Measurements from ENCODE around the gene SAP130.

DNA sequence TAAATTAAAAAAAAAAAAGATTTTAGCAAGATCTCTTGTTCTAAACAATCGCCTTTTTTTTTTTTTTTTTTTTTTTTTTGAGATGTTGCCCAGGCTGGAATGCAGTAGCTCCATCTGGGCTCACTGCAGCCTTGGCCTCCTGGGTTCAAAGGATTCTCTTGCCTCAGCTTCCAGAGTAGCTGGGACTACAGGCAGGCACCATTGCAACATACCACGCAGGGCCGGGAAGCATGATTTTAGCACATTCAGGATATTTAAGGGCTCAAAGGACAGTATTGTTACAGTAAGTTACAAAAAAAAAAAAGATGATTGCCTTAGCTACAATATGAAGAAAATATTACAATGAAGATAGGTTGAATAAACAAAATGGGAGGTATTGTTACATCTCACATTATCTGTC lies 29.5 kb upstream of the SAP130 start:
- TF ChIP-seq, protein P1, sequence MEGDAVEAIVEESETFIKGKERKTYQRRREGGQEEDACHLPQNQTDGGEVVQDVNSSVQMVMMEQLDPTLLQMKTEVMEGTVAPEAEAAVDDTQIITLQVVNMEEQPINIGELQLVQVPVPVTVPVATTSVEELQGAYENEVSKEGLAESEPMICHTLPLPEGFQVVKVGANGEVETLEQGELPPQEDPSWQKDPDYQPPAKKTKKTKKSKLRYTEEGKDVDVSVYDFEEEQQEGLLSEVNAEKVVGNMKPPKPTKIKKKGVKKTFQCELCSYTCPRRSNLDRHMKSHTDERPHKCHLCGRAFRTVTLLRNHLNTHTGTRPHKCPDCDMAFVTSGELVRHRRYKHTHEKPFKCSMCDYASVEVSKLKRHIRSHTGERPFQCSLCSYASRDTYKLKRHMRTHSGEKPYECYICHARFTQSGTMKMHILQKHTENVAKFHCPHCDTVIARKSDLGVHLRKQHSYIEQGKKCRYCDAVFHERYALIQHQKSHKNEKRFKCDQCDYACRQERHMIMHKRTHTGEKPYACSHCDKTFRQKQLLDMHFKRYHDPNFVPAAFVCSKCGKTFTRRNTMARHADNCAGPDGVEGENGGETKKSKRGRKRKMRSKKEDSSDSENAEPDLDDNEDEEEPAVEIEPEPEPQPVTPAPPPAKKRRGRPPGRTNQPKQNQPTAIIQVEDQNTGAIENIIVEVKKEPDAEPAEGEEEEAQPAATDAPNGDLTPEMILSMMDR (IDR thresholded peaks at IDR 0.05), result no peak
- TF ChIP-seq POLR2AphosphoS5 (IDR thresholded peaks at IDR 0.05), result no peak

Data from suprapubic skin (tissue), 3 donors.